GM23338 (cell line): ENCODE results near the gene TAS2R41.

Source experiments
- EZH2 ChIP-seq: fragments of 200-600 bp; sonication (generic); IDR thresholded peaks from one replicate; pipeline ENCODE4 v1.8.0; 2017; ENCODE audit warnings: antibody characterized with exemption, mild to moderate bottlenecking, low read depth; ENCODE audit not compliant: unreplicated experiment
- EZH2phosphoT487 ChIP-seq: fragments of 200-600 bp; sonication (generic); IDR thresholded peaks from one replicate; pipeline ENCODE4 v1.8.1; 2018; ENCODE audit warnings: antibody characterized with exemption; ENCODE audit not compliant: unreplicated experiment
- JUNB ChIP-seq: IDR thresholded peaks from one replicate; pipeline ENCODE4 v1.6.1; 2016; ENCODE audit warnings: antibody characterized with exemption; ENCODE audit not compliant: unreplicated experiment
- POLR2AphosphoS5 ChIP-seq: IDR thresholded peaks from 2 replicates; pipeline ENCODE4 v1.6.1; 2016; ENCODE audit warnings: antibody characterized with exemption, low read depth
- STAT1 ChIP-seq: IDR thresholded peaks from one replicate; pipeline ENCODE4 v1.6.1; 2016; ENCODE audit warnings: antibody characterized with exemption; ENCODE audit not compliant: unreplicated experiment
- ZNF114 ChIP-seq: fragments of 250-450 bp; sonication (Bioruptor Pico); IDR thresholded peaks from 2 replicates; pipeline ENCODE4 v1.5.0; 2020; ENCODE audit warnings: mild to moderate bottlenecking, moderate library complexity
- ZNF331 ChIP-seq: fragments of 250-450 bp; sonication (Bioruptor Pico); IDR thresholded peaks from 2 replicates; pipeline ENCODE4 v1.5.0; 2020; ENCODE audit warnings: low read depth, mild to moderate bottlenecking, moderate library complexity
- TF ChIP-seq, protein P1 (sequence below), 2 experiments: fragments of 200-600 bp in 1 of 2; sonication (generic) in 1 of 2; conservative IDR thresholded peaks; 2 replicates each; pipeline versions ENCODE4 v1.5.1 to v1.6.1; 2016 to 2017; ENCODE audit warnings: antibody characterized with exemption in 2 of 2, low read depth in 2 of 2, mild to moderate bottlenecking in 2 of 2, moderate library complexity in 1 of 2
- TF ChIP-seq, protein P2 (sequence below): IDR thresholded peaks from one replicate; pipeline ENCODE4 v1.6.1; 2018; ENCODE audit warnings: antibody characterized with exemption; ENCODE audit not compliant: unreplicated experiment

DNA sequence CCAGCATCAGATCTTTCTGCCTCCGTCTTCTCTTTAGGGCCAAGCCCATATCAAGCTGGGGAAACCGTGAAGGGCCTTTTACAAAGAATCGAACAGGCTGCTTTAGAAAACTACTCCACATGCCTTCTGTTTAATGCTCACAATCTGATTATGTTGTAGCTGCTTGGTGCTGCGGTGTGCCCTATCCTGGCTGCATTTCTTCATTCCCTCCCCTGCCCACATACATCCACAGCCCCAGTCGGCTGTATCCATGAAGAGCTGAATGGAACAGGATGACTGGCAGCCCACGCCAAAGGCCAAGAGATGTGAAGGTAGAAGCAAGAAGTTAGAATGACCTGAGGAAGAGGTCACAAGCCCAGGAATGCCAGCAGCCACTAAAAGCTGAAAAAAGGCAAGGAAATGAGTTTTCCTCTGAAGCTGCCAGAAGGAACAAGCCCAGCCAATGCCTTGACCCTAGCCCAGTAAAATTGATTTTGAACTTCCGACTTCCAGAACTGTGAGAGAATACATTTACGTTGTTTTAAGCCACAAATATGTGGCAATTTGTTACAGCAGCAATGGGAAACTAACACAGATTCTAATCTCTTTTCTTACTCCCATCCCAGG is 22.2 kb downstream of the TAS2R41 start:
- TF ChIP-seq, protein P1, sequence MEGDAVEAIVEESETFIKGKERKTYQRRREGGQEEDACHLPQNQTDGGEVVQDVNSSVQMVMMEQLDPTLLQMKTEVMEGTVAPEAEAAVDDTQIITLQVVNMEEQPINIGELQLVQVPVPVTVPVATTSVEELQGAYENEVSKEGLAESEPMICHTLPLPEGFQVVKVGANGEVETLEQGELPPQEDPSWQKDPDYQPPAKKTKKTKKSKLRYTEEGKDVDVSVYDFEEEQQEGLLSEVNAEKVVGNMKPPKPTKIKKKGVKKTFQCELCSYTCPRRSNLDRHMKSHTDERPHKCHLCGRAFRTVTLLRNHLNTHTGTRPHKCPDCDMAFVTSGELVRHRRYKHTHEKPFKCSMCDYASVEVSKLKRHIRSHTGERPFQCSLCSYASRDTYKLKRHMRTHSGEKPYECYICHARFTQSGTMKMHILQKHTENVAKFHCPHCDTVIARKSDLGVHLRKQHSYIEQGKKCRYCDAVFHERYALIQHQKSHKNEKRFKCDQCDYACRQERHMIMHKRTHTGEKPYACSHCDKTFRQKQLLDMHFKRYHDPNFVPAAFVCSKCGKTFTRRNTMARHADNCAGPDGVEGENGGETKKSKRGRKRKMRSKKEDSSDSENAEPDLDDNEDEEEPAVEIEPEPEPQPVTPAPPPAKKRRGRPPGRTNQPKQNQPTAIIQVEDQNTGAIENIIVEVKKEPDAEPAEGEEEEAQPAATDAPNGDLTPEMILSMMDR (conservative IDR thresholded peaks at IDR 0.05; ENCODE audit: low read depth in 2 of 2), result no peak
- TF ChIP-seq POLR2AphosphoS5, result no peak
- no peak for TF ChIP-seq EZH2
- TF ChIP-seq EZH2phosphoT487, result no peak
- no peak for TF ChIP-seq JUNB
- TF ChIP-seq ZNF331 (CRISPR knock-in tag), result no peak
- TF ChIP-seq STAT1, result no peak
- TF ChIP-seq, protein P2, sequence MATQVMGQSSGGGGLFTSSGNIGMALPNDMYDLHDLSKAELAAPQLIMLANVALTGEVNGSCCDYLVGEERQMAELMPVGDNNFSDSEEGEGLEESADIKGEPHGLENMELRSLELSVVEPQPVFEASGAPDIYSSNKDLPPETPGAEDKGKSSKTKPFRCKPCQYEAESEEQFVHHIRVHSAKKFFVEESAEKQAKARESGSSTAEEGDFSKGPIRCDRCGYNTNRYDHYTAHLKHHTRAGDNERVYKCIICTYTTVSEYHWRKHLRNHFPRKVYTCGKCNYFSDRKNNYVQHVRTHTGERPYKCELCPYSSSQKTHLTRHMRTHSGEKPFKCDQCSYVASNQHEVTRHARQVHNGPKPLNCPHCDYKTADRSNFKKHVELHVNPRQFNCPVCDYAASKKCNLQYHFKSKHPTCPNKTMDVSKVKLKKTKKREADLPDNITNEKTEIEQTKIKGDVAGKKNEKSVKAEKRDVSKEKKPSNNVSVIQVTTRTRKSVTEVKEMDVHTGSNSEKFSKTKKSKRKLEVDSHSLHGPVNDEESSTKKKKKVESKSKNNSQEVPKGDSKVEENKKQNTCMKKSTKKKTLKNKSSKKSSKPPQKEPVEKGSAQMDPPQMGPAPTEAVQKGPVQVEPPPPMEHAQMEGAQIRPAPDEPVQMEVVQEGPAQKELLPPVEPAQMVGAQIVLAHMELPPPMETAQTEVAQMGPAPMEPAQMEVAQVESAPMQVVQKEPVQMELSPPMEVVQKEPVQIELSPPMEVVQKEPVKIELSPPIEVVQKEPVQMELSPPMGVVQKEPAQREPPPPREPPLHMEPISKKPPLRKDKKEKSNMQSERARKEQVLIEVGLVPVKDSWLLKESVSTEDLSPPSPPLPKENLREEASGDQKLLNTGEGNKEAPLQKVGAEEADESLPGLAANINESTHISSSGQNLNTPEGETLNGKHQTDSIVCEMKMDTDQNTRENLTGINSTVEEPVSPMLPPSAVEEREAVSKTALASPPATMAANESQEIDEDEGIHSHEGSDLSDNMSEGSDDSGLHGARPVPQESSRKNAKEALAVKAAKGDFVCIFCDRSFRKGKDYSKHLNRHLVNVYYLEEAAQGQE, result no peak
- TF ChIP-seq ZNF114 (CRISPR knock-in tag), result no peak
